Measurements from ENCODE around the gene TMPRSS7. TPM values are rescaled to one million over a fixed set of nuclear protein-coding genes. Genes with fewer than 3 reads are reported as not detected.

TMPRSS7 gene
- total and polyA plus RNA-seq, 7 donors = under 0.01 TPM; not detected in 6

DNA sequence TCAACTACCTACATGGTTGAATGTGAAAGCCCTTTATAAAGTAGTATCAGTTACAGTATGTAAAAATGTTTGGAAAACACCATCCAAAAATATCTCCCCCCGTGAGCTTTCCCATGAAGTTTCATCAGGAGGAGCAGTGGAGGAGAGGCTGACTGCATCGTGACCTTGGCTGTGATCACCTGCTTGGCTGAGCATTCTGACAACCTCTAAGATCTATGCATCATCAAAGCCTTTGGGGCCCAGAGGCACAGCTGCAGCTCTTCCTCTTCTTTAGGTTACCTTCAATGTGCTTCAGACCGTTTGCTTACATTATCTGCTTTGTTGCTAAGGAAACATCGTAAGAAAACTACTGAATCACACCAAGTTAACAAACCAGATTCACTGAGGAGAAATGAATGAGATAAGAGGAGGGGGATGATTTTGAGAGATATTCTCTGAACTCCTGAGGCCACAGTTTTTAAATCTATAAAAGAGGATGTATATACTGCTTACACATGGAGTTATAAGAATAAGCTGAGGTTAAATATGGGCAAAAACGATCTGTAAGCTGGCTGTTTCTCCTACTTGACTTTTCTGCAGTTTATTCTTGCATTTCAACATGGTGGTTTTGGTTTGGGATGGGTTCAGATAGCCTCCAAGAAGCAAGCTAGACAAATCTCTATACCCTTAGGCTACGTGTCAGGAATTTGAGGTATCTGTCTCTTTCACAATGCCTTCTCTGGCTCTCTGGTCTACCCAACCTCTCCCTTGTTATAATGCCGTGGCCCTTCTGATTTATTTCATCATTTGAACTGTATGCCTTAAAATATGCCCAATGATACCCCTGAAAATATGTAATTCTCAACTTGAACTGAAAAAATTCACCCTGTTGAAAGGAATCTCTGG, 94.5 kb downstream of the TMPRSS7 start:
- H3K4me1 ChIP-seq = no peaks in the 10 kb centered on the region
- H3K27ac ChIP-seq = no peak overlapping the region
- DNase-seq = no peak
- TF ChIP-seq, protein P1, sequence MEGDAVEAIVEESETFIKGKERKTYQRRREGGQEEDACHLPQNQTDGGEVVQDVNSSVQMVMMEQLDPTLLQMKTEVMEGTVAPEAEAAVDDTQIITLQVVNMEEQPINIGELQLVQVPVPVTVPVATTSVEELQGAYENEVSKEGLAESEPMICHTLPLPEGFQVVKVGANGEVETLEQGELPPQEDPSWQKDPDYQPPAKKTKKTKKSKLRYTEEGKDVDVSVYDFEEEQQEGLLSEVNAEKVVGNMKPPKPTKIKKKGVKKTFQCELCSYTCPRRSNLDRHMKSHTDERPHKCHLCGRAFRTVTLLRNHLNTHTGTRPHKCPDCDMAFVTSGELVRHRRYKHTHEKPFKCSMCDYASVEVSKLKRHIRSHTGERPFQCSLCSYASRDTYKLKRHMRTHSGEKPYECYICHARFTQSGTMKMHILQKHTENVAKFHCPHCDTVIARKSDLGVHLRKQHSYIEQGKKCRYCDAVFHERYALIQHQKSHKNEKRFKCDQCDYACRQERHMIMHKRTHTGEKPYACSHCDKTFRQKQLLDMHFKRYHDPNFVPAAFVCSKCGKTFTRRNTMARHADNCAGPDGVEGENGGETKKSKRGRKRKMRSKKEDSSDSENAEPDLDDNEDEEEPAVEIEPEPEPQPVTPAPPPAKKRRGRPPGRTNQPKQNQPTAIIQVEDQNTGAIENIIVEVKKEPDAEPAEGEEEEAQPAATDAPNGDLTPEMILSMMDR (IDR thresholded peaks at IDR 0.05) = no peak
- no peak for TF ChIP-seq EP300 (IDR thresholded peaks at IDR 0.05)
- no peak for TF ChIP-seq POLR2AphosphoS5 (IDR thresholded peaks at IDR 0.05)
- no peak for TF ChIP-seq POLR2A (IDR thresholded peaks at IDR 0.05)
- no peaks in the 10 kb centered on the region for H3K36me3 ChIP-seq
- 47 to 71% methylated on average over 7 of the region's 7 CpGs for WGBS, 2 donors
- intact Hi-C loops (cut with DNase I) = no loop called here
- no peak overlapping the region for H3K4me3 ChIP-seq
- no peaks in the 10 kb centered on the region for H3K27me3 ChIP-seq
- no peaks in the 10 kb centered on the region for H3K9me3 ChIP-seq

DNA sequence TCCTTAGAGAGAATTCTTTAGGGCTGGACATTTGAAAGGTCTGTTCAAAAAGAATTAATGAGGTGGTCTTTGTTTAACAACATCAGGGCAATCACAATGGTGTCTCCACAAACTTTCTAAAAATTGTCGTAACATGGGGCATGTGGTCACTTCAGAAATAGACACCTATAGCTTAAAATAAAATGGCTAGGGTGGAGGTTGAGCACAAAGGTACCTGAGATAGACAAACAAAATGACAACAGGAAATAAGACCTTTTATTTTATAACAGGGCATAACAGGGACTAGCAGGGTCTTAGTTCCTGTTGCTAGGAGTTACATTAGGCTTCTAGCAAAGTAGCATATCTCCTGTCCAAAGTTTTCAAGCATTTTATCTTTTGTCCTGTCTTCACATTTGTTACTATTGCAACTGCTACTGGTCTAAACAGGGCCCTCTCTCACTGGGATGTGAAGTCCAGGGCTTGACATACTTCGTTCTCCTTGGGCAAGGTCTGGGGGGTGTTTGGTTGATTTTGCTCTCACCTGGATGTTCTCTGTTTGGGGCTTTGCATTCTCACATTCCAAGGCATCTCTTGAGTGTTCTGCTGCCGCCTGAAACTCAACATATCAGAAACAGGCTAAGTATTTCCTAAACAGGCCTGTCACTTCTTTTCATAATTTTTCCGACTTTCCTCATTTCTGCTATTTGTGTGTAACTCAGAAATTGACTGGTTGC, 95.5 kb downstream of the TMPRSS7 start:
- H3K4me3 ChIP-seq = no peak overlapping the region
- H3K27me3 ChIP-seq = no peaks in the 10 kb centered on the region
- H3K4me1 ChIP-seq = no peaks in the 10 kb centered on the region
- DNase-seq = no peak
- H3K9me3 ChIP-seq = no peaks in the 10 kb centered on the region
- H3K36me3 ChIP-seq = no peaks in the 10 kb centered on the region
- intact Hi-C loops (cut with DNase I) = no loop called here
- TF ChIP-seq POLR2A (IDR thresholded peaks at IDR 0.05) (no peak), POLR2AphosphoS5 (IDR thresholded peaks at IDR 0.05) (no peak), EP300 (IDR thresholded peaks at IDR 0.05) (no peak)
- TF ChIP-seq, protein P1 (IDR thresholded peaks at IDR 0.05) = no peak
- no peak overlapping the region for H3K27ac ChIP-seq
- WGBS, 2 donors = 84 to 95% methylated on average over 4 of the region's 4 CpGs

GRCh38 chr3:112130638-112130993, 96.1 kb downstream of the TMPRSS7 start:
- Histone ChIP-seq H3K4me1 (no peaks in the 10 kb centered on the region), H3K27me3 (no peaks in the 10 kb centered on the region), H3K27ac (no peak overlapping the region), H3K4me3 (no peak overlapping the region), H3K9me3 (no peaks in the 10 kb centered on the region), H3K36me3 (no peaks in the 10 kb centered on the region)
- no peak for DNase-seq
- 89 to 93% methylated on average over 3 of the region's 3 CpGs for WGBS, 2 donors
- intact Hi-C loops (cut with DNase I) = no loop called here
- TF ChIP-seq, protein P1 (IDR thresholded peaks at IDR 0.05) = no peak

Small RNAs within 50 kb of the gene (small RNA-seq; reads per million reads assigned to genes)
- gene MIR567 = 0 reads per million in 3 donors

Other genes starting within 250 kb of the TMPRSS7 start
- 100 to 1,000 TPM; 120 to 471 (median 132) TPM for gene PHLDB2, start 175.5 kb upstream of the TMPRSS7 start, total RNA-seq
- 10 to 100 TPM in 1 of 3 donors, 1 to 10 TPM in 2; 4.4 to 14.4 (median 7.2) TPM for gene PHLDB2, start 175.5 kb upstream of the TMPRSS7 start, polyA plus RNA-seq
- 10 to 100 TPM; 13.3 to 28.3 (median 20.7) TPM for gene ABHD10, start 55.7 kb upstream of the TMPRSS7 start, total RNA-seq
- gene ABHD10, start 55.7 kb upstream of the TMPRSS7 start, polyA plus RNA-seq = 10 to 100 TPM; 14.4 to 18.3 (median 18.3) TPM
- 10 to 100 TPM in 3 of 4 donors, 1 to 10 TPM in 1; 7.7 to 17.8 (median 16.7) TPM for gene TAGLN3, start 35.8 kb upstream of the TMPRSS7 start, total RNA-seq
- 1 to 10 TPM in 1 of 3 donors, not detected in 2; 4.3 TPM for gene TAGLN3, start 35.8 kb upstream of the TMPRSS7 start, polyA plus RNA-seq
- 1 to 10 TPM in 2 of 4 donors, under 1 TPM in 2; 0.36 to 2.2 (median 1.3) TPM for gene C3orf52, start 51.7 kb downstream of the TMPRSS7 start, total RNA-seq
- gene C3orf52, start 51.7 kb downstream of the TMPRSS7 start, polyA plus RNA-seq = 10 to 100 TPM; 10.2 to 17.4 (median 12.5) TPM
- gene GCSAM, start 98.5 kb downstream of the TMPRSS7 start, total RNA-seq = not detected
- 1 to 10 TPM in 1 of 3 donors, under 1 TPM in 1, not detected in 1; 0.69 to 8.4 TPM for gene GCSAM, start 98.5 kb downstream of the TMPRSS7 start, polyA plus RNA-seq